WTC11 (cell line): Measurements from ENCODE around the gene SLC5A12. TPM values are rescaled to one million over a fixed set of nuclear protein-coding genes. Genes with fewer than 3 reads are reported as not detected.
A peak's percentile ranks its signal among the peaks of the same experiment; 100 is the strongest.

ENCODE experiments used
- ATAC-seq: fragments of 200-7000 bp; cut with Tn5 transposase; 2 replicates; pipeline ENCODE4 v1.10.0; 2021; ENCODE audit warnings: mild to moderate bottlenecking, moderate library complexity
- CTCF ChIA-PET: fragments of 300-600 bp; sonication (Branson Sonifier 250); formaldehyde crosslinking; loops from one replicate; lab custom pipeline; 2021; ENCODE audit warnings: antibody characterized with exemption; lab: Charles Lee
- POLR2A ChIA-PET: fragments of 350-600 bp; sonication (Branson Sonifier 250); formaldehyde crosslinking; loops from one replicate; lab custom pipeline; 2021; ENCODE audit warnings: antibody characterized with exemption; lab: Charles Lee
- DNase-seq: peaks from one replicate; pipeline ENCODE4 v3.0.0; 2021; ENCODE audit warnings: low spot score
- H3K27ac Mint-ChIP-seq: 2 replicates; pipeline ENCODE4 v1.8.0; 2021; ENCODE audit warnings: mixed read lengths
- H3K27me3 Mint-ChIP-seq: 2 replicates; pipeline ENCODE4 v1.8.0; 2021; ENCODE audit warnings: low read depth, mild to moderate bottlenecking, moderate library complexity, mixed read lengths
- H3K36me3 Mint-ChIP-seq: 2 replicates; pipeline ENCODE4 v1.8.0; 2021; ENCODE audit warnings: mixed read lengths
- H3K4me1 Mint-ChIP-seq: 2 replicates; pipeline ENCODE4 v1.8.0; 2022; ENCODE audit warnings: mixed read lengths
- H3K4me3 Mint-ChIP-seq: 2 replicates; pipeline ENCODE4 v1.8.0; 2021; ENCODE audit warnings: mild to moderate bottlenecking, moderate library complexity, mixed read lengths
- H3K9me3 Mint-ChIP-seq: 2 replicates; pipeline ENCODE4 v1.8.0; 2021; ENCODE audit warnings: mixed read lengths
- EMX1 ChIP-seq: fragments of 250-450 bp; sonication (Bioruptor Pico); IDR thresholded peaks from 2 replicates; pipeline ENCODE4 v1.8.0; 2021; ENCODE audit warnings: mild to moderate bottlenecking
- GABPB1 ChIP-seq: sonication (generic); formaldehyde crosslinking; IDR thresholded peaks from 2 replicates; pipeline ENCODE4 v1.8.1; 2023; ENCODE audit warnings: mild to moderate bottlenecking, missing genetic modification reagents
- JUN ChIP-seq: sonication (generic); formaldehyde crosslinking; IDR thresholded peaks from 2 replicates; pipeline ENCODE4 v1.8.0; 2023; ENCODE audit warnings: mild to moderate bottlenecking, missing genetic modification reagents
- KAT7 ChIP-seq: sonication (generic); formaldehyde crosslinking; IDR thresholded peaks from 2 replicates; pipeline ENCODE4 v1.8.1; 2023; ENCODE audit warnings: missing genetic modification reagents, mild to moderate bottlenecking, borderline replicate concordance
- PRRX2 ChIP-seq: fragments of 250-450 bp; sonication (Bioruptor Pico); IDR thresholded peaks from 2 replicates; pipeline ENCODE4 v1.8.0; 2021; ENCODE audit warnings: mild to moderate bottlenecking
- RELA ChIP-seq: sonication (generic); formaldehyde crosslinking; IDR thresholded peaks from 2 replicates; pipeline ENCODE4 v1.8.1; 2022; ENCODE audit warnings: missing genetic modification reagents, mild to moderate bottlenecking, borderline replicate concordance
- TCF7 ChIP-seq: sonication (generic); formaldehyde crosslinking; IDR thresholded peaks from 2 replicates; pipeline ENCODE4 v1.8.0; 2022; ENCODE audit warnings: mild to moderate bottlenecking, low read depth, missing genetic modification reagents, moderate library complexity
- TP53 ChIP-seq: sonication (generic); formaldehyde crosslinking; IDR thresholded peaks from 2 replicates; pipeline ENCODE4 v1.8.1; 2023; ENCODE audit warnings: mild to moderate bottlenecking, missing genetic modification reagents
- ZNF121 ChIP-seq: sonication (generic); formaldehyde crosslinking; IDR thresholded peaks from 2 replicates; pipeline ENCODE4 v1.8.0; 2023; ENCODE audit warnings: missing genetic modification reagents
- ZNF317 ChIP-seq: sonication (generic); formaldehyde crosslinking; IDR thresholded peaks from 2 replicates; pipeline ENCODE4 v1.8.1; 2023; ENCODE audit warnings: low read depth, mild to moderate bottlenecking, moderate library complexity, missing genetic modification reagents, borderline replicate concordance
- total RNA-seq: library from RNA; stranded (reverse); gene quantifications from 3 replicates; pipeline ENCODE4 v1.2.3, GENCODE V29; 2021
- TF ChIP-seq, protein P1 (sequence below): sonication (generic); formaldehyde crosslinking; conservative IDR thresholded peaks from 2 replicates; pipeline ENCODE4 v1.8.1; 2023; ENCODE audit warnings: mild to moderate bottlenecking, low read depth, missing genetic modification reagents, moderate library complexity
- TF ChIP-seq, protein P2 (sequence below): fragments of 200-600 bp; IDR thresholded peaks from 2 replicates; pipeline ENCODE4 v1.8.0; 2022; ENCODE audit warnings: antibody characterized with exemption
- TF ChIP-seq, protein P3 (sequence below): sonication (generic); formaldehyde crosslinking; IDR thresholded peaks from 2 replicates; pipeline ENCODE4 v1.8.0; 2023; ENCODE audit warnings: mild to moderate bottlenecking, missing genetic modification reagents
- TF ChIP-seq, protein P4 (sequence below): sonication (generic); formaldehyde crosslinking; IDR thresholded peaks from 2 replicates; pipeline ENCODE4 v1.8.1; 2023; ENCODE audit warnings: mild to moderate bottlenecking, missing genetic modification reagents, borderline replicate concordance
- TF ChIP-seq, protein P5 (sequence below): fragments of 250-450 bp; sonication (Bioruptor Pico); conservative IDR thresholded peaks from 2 replicates; pipeline ENCODE4 v1.9.0; 2021; ENCODE audit warnings: mild to moderate bottlenecking
- TF ChIP-seq, protein P6 (sequence below): fragments of 250-450 bp; sonication (Bioruptor Pico); IDR thresholded peaks from 2 replicates; pipeline ENCODE4 v1.9.0; 2021; ENCODE audit warnings: mild to moderate bottlenecking, borderline replicate concordance

Gene SLC5A12
- total RNA-seq, 1 experiment from 2014 or later: 1.9 TPM

DNA sequence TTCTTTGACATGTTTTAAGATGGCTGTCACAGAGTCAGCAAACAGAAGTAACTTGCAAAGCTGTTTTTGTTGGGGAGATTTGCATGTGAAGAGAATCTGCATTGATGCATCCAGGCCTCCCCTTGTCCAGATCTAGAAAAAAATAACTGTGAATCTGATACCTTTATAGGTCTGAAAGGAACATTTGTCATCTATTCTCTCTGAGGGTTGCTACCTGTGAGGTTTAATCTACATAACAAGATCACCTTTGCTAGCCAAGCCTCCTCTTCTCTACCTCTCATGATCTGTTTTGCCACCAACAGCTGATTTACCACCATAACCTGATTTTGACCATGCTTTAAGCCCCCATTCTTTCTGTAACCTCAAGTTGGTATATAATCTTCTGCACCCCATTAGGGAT lies 47.2 kb upstream of the SLC5A12 start:
- no peak overlapping the region for H3K27ac Mint-ChIP-seq

More for the DNA sequence above, 47.2 kb upstream of the SLC5A12 start:
- no peak for DNase-seq
- ATAC-seq: peak; percentile 69
- TF ChIP-seq, protein P1, sequence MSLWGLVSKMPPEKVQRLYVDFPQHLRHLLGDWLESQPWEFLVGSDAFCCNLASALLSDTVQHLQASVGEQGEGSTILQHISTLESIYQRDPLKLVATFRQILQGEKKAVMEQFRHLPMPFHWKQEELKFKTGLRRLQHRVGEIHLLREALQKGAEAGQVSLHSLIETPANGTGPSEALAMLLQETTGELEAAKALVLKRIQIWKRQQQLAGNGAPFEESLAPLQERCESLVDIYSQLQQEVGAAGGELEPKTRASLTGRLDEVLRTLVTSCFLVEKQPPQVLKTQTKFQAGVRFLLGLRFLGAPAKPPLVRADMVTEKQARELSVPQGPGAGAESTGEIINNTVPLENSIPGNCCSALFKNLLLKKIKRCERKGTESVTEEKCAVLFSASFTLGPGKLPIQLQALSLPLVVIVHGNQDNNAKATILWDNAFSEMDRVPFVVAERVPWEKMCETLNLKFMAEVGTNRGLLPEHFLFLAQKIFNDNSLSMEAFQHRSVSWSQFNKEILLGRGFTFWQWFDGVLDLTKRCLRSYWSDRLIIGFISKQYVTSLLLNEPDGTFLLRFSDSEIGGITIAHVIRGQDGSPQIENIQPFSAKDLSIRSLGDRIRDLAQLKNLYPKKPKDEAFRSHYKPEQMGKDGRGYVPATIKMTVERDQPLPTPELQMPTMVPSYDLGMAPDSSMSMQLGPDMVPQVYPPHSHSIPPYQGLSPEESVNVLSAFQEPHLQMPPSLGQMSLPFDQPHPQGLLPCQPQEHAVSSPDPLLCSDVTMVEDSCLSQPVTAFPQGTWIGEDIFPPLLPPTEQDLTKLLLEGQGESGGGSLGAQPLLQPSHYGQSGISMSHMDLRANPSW: no peak
- TF ChIP-seq, protein P2, sequence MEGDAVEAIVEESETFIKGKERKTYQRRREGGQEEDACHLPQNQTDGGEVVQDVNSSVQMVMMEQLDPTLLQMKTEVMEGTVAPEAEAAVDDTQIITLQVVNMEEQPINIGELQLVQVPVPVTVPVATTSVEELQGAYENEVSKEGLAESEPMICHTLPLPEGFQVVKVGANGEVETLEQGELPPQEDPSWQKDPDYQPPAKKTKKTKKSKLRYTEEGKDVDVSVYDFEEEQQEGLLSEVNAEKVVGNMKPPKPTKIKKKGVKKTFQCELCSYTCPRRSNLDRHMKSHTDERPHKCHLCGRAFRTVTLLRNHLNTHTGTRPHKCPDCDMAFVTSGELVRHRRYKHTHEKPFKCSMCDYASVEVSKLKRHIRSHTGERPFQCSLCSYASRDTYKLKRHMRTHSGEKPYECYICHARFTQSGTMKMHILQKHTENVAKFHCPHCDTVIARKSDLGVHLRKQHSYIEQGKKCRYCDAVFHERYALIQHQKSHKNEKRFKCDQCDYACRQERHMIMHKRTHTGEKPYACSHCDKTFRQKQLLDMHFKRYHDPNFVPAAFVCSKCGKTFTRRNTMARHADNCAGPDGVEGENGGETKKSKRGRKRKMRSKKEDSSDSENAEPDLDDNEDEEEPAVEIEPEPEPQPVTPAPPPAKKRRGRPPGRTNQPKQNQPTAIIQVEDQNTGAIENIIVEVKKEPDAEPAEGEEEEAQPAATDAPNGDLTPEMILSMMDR: no peak
- TF ChIP-seq KAT7 (CRISPR knock-in tag): no peak
- no peak for TF ChIP-seq JUN
- TF ChIP-seq, protein P3, sequence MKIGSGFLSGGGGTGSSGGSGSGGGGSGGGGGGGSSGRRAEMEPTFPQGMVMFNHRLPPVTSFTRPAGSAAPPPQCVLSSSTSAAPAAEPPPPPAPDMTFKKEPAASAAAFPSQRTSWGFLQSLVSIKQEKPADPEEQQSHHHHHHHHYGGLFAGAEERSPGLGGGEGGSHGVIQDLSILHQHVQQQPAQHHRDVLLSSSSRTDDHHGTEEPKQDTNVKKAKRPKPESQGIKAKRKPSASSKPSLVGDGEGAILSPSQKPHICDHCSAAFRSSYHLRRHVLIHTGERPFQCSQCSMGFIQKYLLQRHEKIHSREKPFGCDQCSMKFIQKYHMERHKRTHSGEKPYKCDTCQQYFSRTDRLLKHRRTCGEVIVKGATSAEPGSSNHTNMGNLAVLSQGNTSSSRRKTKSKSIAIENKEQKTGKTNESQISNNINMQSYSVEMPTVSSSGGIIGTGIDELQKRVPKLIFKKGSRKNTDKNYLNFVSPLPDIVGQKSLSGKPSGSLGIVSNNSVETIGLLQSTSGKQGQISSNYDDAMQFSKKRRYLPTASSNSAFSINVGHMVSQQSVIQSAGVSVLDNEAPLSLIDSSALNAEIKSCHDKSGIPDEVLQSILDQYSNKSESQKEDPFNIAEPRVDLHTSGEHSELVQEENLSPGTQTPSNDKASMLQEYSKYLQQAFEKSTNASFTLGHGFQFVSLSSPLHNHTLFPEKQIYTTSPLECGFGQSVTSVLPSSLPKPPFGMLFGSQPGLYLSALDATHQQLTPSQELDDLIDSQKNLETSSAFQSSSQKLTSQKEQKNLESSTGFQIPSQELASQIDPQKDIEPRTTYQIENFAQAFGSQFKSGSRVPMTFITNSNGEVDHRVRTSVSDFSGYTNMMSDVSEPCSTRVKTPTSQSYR (CRISPR knock-in tag): no peak
- TF ChIP-seq ZNF121: no peak
- no peak for TF ChIP-seq EMX1
- TF ChIP-seq TCF7 (CRISPR knock-in tag): no peak
- TF ChIP-seq PRRX2 (CRISPR knock-in tag): no peak
- TF ChIP-seq, protein P4, sequence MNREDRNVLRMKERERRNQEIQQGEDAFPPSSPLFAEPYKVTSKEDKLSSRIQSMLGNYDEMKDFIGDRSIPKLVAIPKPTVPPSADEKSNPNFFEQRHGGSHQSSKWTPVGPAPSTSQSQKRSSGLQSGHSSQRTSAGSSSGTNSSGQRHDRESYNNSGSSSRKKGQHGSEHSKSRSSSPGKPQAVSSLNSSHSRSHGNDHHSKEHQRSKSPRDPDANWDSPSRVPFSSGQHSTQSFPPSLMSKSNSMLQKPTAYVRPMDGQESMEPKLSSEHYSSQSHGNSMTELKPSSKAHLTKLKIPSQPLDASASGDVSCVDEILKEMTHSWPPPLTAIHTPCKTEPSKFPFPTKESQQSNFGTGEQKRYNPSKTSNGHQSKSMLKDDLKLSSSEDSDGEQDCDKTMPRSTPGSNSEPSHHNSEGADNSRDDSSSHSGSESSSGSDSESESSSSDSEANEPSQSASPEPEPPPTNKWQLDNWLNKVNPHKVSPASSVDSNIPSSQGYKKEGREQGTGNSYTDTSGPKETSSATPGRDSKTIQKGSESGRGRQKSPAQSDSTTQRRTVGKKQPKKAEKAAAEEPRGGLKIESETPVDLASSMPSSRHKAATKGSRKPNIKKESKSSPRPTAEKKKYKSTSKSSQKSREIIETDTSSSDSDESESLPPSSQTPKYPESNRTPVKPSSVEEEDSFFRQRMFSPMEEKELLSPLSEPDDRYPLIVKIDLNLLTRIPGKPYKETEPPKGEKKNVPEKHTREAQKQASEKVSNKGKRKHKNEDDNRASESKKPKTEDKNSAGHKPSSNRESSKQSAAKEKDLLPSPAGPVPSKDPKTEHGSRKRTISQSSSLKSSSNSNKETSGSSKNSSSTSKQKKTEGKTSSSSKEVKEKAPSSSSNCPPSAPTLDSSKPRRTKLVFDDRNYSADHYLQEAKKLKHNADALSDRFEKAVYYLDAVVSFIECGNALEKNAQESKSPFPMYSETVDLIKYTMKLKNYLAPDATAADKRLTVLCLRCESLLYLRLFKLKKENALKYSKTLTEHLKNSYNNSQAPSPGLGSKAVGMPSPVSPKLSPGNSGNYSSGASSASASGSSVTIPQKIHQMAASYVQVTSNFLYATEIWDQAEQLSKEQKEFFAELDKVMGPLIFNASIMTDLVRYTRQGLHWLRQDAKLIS (CRISPR knock-in tag): no peak
- TF ChIP-seq, protein P5, sequence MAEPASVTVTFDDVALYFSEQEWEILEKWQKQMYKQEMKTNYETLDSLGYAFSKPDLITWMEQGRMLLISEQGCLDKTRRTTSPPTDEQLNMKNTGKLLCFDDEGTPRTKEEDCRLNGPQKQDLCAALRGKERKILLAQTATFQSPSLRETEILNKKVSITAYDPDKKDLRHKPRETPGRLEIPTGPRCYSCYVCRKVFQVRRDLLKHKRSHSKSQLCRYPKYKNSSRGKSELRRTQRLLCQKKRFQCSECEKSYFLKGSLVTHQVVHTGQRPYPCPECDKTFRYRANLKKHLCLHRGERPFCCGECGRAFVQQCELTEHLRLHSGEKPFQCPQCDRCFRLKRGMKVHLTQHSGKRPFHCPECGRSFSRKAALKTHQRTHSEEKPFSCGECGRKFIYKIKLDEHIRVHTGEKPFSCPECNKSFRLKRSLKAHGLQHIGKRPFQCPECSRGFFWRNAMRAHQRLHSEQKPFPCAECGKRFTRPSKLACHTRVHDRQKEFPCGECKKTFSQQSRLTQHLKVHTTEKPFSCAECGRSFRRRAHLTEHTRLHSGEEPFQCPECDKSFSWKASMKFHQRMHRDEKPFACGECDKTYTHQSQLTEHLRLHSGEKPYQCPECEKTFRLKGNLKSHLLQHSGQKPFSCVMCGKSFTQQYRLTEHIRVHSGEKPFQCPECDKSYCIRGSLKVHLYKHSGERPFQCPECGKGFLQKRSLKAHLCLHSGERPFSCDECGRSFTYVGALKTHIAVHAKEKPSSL (CRISPR knock-in tag): no peak
- TF ChIP-seq RELA (CRISPR knock-in tag): no peak
- TF ChIP-seq, protein P6, sequence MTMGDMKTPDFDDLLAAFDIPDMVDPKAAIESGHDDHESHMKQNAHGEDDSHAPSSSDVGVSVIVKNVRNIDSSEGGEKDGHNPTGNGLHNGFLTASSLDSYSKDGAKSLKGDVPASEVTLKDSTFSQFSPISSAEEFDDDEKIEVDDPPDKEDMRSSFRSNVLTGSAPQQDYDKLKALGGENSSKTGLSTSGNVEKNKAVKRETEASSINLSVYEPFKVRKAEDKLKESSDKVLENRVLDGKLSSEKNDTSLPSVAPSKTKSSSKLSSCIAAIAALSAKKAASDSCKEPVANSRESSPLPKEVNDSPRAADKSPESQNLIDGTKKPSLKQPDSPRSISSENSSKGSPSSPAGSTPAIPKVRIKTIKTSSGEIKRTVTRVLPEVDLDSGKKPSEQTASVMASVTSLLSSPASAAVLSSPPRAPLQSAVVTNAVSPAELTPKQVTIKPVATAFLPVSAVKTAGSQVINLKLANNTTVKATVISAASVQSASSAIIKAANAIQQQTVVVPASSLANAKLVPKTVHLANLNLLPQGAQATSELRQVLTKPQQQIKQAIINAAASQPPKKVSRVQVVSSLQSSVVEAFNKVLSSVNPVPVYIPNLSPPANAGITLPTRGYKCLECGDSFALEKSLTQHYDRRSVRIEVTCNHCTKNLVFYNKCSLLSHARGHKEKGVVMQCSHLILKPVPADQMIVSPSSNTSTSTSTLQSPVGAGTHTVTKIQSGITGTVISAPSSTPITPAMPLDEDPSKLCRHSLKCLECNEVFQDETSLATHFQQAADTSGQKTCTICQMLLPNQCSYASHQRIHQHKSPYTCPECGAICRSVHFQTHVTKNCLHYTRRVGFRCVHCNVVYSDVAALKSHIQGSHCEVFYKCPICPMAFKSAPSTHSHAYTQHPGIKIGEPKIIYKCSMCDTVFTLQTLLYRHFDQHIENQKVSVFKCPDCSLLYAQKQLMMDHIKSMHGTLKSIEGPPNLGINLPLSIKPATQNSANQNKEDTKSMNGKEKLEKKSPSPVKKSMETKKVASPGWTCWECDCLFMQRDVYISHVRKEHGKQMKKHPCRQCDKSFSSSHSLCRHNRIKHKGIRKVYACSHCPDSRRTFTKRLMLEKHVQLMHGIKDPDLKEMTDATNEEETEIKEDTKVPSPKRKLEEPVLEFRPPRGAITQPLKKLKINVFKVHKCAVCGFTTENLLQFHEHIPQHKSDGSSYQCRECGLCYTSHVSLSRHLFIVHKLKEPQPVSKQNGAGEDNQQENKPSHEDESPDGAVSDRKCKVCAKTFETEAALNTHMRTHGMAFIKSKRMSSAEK (CRISPR knock-in tag): no peak
- TF ChIP-seq GABPB1 (CRISPR knock-in tag): no peak
- no peak for TF ChIP-seq TP53 (CRISPR knock-in tag)
- TF ChIP-seq ZNF317 (CRISPR knock-in tag): no peak
- no peak overlapping the region for H3K4me3 Mint-ChIP-seq
- peaks cover 4% of the 10 kb centered on the region for H3K9me3 Mint-ChIP-seq
- H3K27me3 Mint-ChIP-seq: peaks cover 4% of the 10 kb centered on the region; the same call in 1 of the 2 replicates
- H3K36me3 Mint-ChIP-seq: no peaks in the 10 kb centered on the region
- POLR2A ChIA-PET: no interaction called here
- CTCF ChIA-PET: no interaction called here
- H3K4me1 Mint-ChIP-seq: peaks cover 12% of the 10 kb centered on the region
